ENCODE data around the gene RAMAC. TPM values are rescaled to one million over a fixed set of nuclear protein-coding genes. Genes with fewer than 3 reads are reported as not detected.

Gene RAMAC
- total and polyA plus RNA-seq, 2 of the 8 experiments (the other 6 are each of a cell fraction or from before 2014, with no cell fraction given) = 20.7 to 32.9 TPM

- no peak for TF ChIP-seq NRF1 (IDR thresholded peaks at IDR 0.05; ENCODE audit: low read depth, low read length)
These were observed 28.2 kb downstream of the RAMAC start (continued) for GRCh38 chr15:83014205-83014653.
